CD4-positive, alpha-beta T cell treated with Interleukin-15 for 4 hours (primary cell): ENCODE results near the gene CACNB1.
"Not testable (repeated sequence)": the region's sequence is repeated elsewhere in the genome, so short reads cannot be mapped to it uniquely, and the experiment has no call there.

ENCODE experiments used
- DNase-seq: peaks from one replicate; pipeline ENCODE4 v3.0.0-alpha.2; 2020; ENCODE audit warnings: low spot score

CACNB1 gene

GRCh38 chr17:39151150-39151942 lies 46.1 kb downstream of the CACNB1 start, which contains the start of gene PLXDC1:
Gene PLXDC1, minus strand, starts transcription at chr17:39151637. Its CDS starts 200 bp downstream, at chr17:39151437.
- DNase-seq: no peak

GRCh38 chr17:39150795-39151149 lies 46.7 kb downstream of the CACNB1 start:
- DNase-seq: no peak

- peak; percentile 11 for DNase-seq
These were observed 47.3 kb downstream of the CACNB1 start for GRCh38 chr17:39150104-39150634.

GRCh38 chr17:39147221-39148185 lies 50.0 kb downstream of the CACNB1 start:
- no peak for DNase-seq

- DNase-seq: no peak
These were observed 51.2 kb downstream of the CACNB1 start for GRCh38 chr17:39146273-39146672.

- DNase-seq: no peak
These were observed 52.3 kb downstream of the CACNB1 start for GRCh38 chr17:39145143-39145542.

- DNase-seq: no peak
These were observed 53.0 kb downstream of the CACNB1 start for GRCh38 chr17:39144416-39144840.

- no peak for DNase-seq
These were observed 53.8 kb downstream of the CACNB1 start for GRCh38 chr17:39143552-39144093.

- DNase-seq: no peak
These were observed 55.4 kb downstream of the CACNB1 start for GRCh38 chr17:39141915-39142664.

GRCh38 chr17:39141294-39141693 lies 56.2 kb downstream of the CACNB1 start:
- DNase-seq: no peak

- no peak for DNase-seq
These were observed 57.9 kb downstream of the CACNB1 start for GRCh38 chr17:39139561-39139960.

- DNase-seq: no peak
These were observed 58.3 kb downstream of the CACNB1 start for GRCh38 chr17:39139161-39139511.

GRCh38 chr17:39138431-39139160 lies 58.9 kb downstream of the CACNB1 start:
- no peak for DNase-seq

GRCh38 chr17:39134878-39135277 lies 62.6 kb downstream of the CACNB1 start:
- DNase-seq: no peak

GRCh38 chr17:39132192-39132610 lies 65.3 kb downstream of the CACNB1 start:
- DNase-seq: no peak

GRCh38 chr17:39131616-39132015 lies 65.9 kb downstream of the CACNB1 start:
- DNase-seq: no peak

GRCh38 chr17:39130205-39130604 lies 67.3 kb downstream of the CACNB1 start:
- no peak for DNase-seq

GRCh38 chr17:39129544-39129943 lies 67.9 kb downstream of the CACNB1 start:
- DNase-seq: not testable (repeated sequence)

- DNase-seq: no peak
These were observed 71.0 kb downstream of the CACNB1 start for GRCh38 chr17:39126436-39126835.

- no peak for DNase-seq
These were observed 72.2 kb downstream of the CACNB1 start for GRCh38 chr17:39125143-39125875.
